Measurements from ENCODE around the gene IFNG-AS1.

Gene IFNG-AS1

DNA sequence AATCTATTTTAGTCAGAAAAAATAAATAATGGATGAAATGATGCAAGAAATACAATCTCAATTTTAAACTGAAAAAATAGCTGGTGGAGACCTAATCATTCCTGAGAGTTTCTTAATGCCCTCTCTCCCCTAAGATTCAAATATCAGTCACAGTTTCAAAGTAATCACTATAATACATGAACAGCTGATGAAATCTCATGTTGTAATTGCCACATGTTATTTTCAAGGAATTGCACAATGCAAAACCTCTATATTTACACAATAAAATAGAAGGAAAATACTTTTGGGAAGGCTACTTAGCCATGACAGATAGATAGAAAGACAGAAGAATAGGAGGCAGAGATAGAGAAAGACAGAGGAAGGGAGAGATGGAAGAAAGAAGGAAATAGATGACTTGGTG, 18.2 kb downstream of the IFNG-AS1 start:
- H3K4me1 ChIP-seq (ENCODE audit: control insufficient read depth, insufficient read depth, low read length) = no peaks in the 10 kb centered on the region
- no peak overlapping the region for H3K27ac ChIP-seq (ENCODE audit: extremely low read depth, low read depth, low read length)
- no peaks in the 10 kb centered on the region for H3K9me3 ChIP-seq (ENCODE audit: control insufficient read depth, insufficient read depth, low read depth, low read length)
- CTCF ChIA-PET = interaction anchor here (0.6 to 0.7 kb wide), 2 partner anchors 40 to 154 kb away, joined by 3 to 4 read pairs; no protein-coding TSS in a partner anchor
- no peak overlapping the region for H3K4me3 ChIP-seq (ENCODE audit: low read depth, low read length)
- TF ChIP-seq TCF7L2 (IDR thresholded peaks at IDR 0.05; ENCODE audit: borderline replicate concordance, low read depth, low read length) = no peak
- TF ChIP-seq ZNF335 (tag by site-specific recombination; conservative IDR thresholded peaks at IDR 0.05) = 0 out of 2 replicates have a peak, but pooled peaks have one; percentile 24
- TF ChIP-seq, protein P1, sequence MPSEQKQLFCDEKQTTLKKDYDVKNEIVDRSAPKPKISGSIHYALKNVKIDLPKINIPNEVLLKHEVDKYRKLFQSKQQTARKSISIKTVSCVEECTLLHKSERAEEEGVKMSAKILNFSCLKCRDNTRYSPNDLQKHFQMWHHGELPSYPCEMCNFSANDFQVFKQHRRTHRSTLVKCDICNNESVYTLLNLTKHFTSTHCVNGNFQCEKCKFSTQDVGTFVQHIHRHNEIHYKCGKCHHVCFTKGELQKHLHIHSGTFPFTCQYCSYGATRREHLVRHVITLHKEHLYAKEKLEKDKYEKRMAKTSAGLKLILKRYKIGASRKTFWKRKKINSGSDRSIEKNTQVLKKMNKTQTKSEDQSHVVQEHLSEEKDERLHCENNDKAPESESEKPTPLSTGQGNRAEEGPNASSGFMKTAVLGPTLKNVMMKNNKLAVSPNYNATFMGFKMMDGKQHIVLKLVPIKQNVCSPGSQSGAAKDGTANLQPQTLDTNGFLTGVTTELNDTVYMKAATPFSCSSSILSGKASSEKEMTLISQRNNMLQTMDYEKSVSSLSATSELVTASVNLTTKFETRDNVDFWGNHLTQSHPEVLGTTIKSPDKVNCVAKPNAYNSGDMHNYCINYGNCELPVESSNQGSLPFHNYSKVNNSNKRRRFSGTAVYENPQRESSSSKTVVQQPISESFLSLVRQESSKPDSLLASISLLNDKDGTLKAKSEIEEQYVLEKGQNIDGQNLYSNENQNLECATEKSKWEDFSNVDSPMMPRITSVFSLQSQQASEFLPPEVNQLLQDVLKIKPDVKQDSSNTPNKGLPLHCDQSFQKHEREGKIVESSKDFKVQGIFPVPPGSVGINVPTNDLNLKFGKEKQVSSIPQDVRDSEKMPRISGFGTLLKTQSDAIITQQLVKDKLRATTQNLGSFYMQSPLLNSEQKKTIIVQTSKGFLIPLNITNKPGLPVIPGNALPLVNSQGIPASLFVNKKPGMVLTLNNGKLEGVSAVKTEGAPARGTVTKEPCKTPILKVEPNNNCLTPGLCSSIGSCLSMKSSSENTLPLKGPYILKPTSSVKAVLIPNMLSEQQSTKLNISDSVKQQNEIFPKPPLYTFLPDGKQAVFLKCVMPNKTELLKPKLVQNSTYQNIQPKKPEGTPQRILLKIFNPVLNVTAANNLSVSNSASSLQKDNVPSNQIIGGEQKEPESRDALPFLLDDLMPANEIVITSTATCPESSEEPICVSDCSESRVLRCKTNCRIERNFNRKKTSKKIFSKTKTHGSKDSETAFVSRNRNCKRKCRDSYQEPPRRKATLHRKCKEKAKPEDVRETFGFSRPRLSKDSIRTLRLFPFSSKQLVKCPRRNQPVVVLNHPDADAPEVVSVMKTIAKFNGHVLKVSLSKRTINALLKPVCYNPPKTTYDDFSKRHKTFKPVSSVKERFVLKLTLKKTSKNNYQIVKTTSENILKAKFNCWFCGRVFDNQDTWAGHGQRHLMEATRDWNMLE (tag by site-specific recombination; conservative IDR thresholded peaks at IDR 0.05; ENCODE audit: low read depth) = 0 out of 2 replicates have a peak, but pooled peaks have one; percentile 20
- POLR2A ChIA-PET = no interaction called here
- no peaks in the 10 kb centered on the region for H3K36me3 ChIP-seq (ENCODE audit: control insufficient read depth in 2 of 2, insufficient read depth in 1 of 2, low read length in 2 of 2)

DNA sequence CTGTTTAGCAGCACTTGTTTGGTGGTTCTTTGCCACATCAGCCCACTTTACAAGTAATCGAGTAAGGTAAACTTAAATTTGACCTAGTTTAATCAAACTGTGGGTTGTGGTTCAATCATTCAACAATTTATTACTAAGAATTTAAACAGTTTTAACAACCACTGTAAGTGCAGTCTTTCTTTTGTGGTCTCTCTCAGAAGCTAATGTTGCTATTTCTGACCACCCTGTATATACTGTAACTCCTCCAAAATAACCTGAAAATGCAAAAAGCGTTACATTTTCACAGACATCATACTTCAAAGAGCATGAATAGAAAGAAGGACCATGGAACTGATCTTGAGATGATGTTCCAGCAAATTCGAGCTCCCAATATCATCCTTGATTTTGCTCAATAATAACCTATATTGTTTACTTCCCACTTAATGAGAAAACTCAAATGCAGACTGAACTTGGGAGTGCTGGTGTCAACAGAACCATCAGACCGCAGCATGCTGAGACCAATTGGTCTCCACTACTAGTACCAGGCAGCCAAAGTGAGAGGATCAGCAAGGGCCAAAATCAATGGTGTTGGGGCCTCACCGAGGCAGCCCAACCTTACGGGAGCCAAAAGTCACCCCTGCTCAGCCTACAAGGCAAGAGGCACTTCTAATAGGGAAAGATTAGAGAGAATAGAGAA, 22.1 kb downstream of the IFNG-AS1 start:
- no peak overlapping the region for H3K27ac ChIP-seq (ENCODE audit: extremely low read depth, low read depth, low read length)
- no peak for TF ChIP-seq ZNF23 (tag by site-specific recombination; IDR thresholded peaks at IDR 0.05; ENCODE audit: borderline replicate concordance)
- TF ChIP-seq YY2 (tag by site-specific recombination; IDR thresholded peaks at IDR 0.05) = no peak
- TF ChIP-seq ZNF214 (tag by site-specific recombination; IDR thresholded peaks at IDR 0.05; ENCODE audit: borderline replicate concordance) = no peak
- TF ChIP-seq ZNF404 (tag by site-specific recombination; IDR thresholded peaks at IDR 0.05) = no peak
- TF ChIP-seq ZNF37A (tag by site-specific recombination; IDR thresholded peaks at IDR 0.05) = no peak
- TF ChIP-seq ZNF140 (tag by site-specific recombination; IDR thresholded peaks at IDR 0.05) = no peak
- TF ChIP-seq, protein P2, sequence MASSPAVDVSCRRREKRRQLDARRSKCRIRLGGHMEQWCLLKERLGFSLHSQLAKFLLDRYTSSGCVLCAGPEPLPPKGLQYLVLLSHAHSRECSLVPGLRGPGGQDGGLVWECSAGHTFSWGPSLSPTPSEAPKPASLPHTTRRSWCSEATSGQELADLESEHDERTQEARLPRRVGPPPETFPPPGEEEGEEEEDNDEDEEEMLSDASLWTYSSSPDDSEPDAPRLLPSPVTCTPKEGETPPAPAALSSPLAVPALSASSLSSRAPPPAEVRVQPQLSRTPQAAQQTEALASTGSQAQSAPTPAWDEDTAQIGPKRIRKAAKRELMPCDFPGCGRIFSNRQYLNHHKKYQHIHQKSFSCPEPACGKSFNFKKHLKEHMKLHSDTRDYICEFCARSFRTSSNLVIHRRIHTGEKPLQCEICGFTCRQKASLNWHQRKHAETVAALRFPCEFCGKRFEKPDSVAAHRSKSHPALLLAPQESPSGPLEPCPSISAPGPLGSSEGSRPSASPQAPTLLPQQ (tag by site-specific recombination; IDR thresholded peaks at IDR 0.05) = no peak
- TF ChIP-seq ZSCAN16 (tag by site-specific recombination; IDR thresholded peaks at IDR 0.05) = no peak
- TF ChIP-seq, protein P3, sequence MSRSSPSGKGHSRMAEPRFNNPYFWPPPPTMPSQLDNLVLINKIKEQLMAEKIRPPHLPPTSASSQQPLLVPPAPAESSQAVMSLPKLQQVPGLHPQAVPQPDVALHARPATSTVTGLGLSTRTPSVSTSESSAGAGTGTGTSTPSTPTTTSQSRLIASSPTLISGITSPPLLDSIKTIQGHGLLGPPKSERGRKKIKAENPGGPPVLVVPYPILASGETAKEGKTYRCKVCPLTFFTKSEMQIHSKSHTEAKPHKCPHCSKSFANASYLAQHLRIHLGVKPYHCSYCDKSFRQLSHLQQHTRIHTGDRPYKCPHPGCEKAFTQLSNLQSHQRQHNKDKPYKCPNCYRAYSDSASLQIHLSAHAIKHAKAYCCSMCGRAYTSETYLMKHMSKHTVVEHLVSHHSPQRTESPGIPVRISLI (tag by site-specific recombination; IDR thresholded peaks at IDR 0.05) = no peak
- TF ChIP-seq ZSCAN23 (tag by site-specific recombination; IDR thresholded peaks at IDR 0.05) = no peak
- TF ChIP-seq, protein P4, sequence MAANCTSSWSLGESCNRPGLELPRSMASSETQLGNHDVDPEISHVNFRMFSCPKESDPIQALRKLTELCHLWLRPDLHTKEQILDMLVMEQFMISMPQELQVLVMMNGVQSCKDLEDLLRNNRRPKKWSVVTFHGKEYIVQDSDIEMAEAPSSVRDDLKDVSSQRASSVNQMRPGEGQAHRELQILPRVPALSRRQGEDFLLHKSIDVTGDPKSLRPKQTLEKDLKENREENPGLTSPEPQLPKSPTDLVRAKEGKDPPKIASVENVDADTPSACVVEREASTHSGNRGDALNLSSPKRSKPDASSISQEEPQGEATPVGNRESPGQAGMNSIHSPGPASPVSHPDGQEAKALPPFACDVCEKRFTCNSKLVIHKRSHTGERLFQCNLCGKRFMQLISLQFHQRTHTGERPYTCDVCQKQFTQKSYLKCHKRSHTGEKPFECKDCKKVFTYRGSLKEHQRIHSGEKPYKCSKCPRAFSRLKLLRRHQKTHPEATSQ (tag by site-specific recombination; IDR thresholded peaks at IDR 0.05) = no peak
- TF ChIP-seq, protein P5, sequence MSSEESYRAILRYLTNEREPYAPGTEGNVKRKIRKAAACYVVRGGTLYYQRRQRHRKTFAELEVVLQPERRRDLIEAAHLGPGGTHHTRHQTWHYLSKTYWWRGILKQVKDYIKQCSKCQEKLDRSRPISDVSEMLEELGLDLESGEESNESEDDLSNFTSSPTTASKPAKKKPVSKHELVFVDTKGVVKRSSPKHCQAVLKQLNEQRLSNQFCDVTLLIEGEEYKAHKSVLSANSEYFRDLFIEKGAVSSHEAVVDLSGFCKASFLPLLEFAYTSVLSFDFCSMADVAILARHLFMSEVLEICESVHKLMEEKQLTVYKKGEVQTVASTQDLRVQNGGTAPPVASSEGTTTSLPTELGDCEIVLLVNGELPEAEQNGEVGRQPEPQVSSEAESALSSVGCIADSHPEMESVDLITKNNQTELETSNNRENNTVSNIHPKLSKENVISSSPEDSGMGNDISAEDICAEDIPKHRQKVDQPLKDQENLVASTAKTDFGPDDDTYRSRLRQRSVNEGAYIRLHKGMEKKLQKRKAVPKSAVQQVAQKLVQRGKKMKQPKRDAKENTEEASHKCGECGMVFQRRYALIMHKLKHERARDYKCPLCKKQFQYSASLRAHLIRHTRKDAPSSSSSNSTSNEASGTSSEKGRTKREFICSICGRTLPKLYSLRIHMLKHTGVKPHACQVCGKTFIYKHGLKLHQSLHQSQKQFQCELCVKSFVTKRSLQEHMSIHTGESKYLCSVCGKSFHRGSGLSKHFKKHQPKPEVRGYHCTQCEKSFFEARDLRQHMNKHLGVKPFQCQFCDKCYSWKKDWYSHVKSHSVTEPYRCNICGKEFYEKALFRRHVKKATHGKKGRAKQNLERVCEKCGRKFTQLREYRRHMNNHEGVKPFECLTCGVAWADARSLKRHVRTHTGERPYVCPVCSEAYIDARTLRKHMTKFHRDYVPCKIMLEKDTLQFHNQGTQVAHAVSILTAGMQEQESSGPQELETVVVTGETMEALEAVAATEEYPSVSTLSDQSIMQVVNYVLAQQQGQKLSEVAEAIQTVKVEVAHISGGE (tag by site-specific recombination; conservative IDR thresholded peaks at IDR 0.05; ENCODE audit: low read depth) = no peak
- TF ChIP-seq SP7 (tag by site-specific recombination; IDR thresholded peaks at IDR 0.05) = no peak
- no peak overlapping the region for H3K4me3 ChIP-seq (ENCODE audit: low read depth, low read length)
- POLR2A ChIA-PET = no interaction called here
- CTCF ChIA-PET = interaction anchor here (0.6 to 1.4 kb wide), 3 partner anchors 10 to 1442 kb away, joined by 3 to 5 read pairs (median 5); no protein-coding TSS in a partner anchor
- no peaks in the 10 kb centered on the region for H3K9me3 ChIP-seq (ENCODE audit: control insufficient read depth, insufficient read depth, low read depth, low read length)
- no peaks in the 10 kb centered on the region for H3K4me1 ChIP-seq (ENCODE audit: control insufficient read depth, insufficient read depth, low read length)
- H3K36me3 ChIP-seq (ENCODE audit: control insufficient read depth in 2 of 2, insufficient read depth in 1 of 2, low read length in 2 of 2) = no peaks in the 10 kb centered on the region
